Suppressor macrophage (primary cell): ENCODE measurements around the gene PPP1R1A.

Source experiments
- DNase-seq, 4 experiments: peaks; one replicate each; pipeline ENCODE4 v3.0.0-alpha.2; 2020 to 2022
- total RNA-seq, 17 experiments: gene quantifications; one replicate each; lab custom pipeline; 2026; ENCODE audit warnings: mixed read lengths in 6 of 17, inconsistent platforms in 3 of 17; lab: John Stamatoyannopoulos, UW

The PPP1R1A gene, protein sequence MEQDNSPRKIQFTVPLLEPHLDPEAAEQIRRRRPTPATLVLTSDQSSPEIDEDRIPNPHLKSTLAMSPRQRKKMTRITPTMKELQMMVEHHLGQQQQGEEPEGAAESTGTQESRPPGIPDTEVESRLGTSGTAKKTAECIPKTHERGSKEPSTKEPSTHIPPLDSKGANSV
- total RNA-seq, result 0 to 1.8 (median 0.11) reads per million in 17 experiments

DNA sequence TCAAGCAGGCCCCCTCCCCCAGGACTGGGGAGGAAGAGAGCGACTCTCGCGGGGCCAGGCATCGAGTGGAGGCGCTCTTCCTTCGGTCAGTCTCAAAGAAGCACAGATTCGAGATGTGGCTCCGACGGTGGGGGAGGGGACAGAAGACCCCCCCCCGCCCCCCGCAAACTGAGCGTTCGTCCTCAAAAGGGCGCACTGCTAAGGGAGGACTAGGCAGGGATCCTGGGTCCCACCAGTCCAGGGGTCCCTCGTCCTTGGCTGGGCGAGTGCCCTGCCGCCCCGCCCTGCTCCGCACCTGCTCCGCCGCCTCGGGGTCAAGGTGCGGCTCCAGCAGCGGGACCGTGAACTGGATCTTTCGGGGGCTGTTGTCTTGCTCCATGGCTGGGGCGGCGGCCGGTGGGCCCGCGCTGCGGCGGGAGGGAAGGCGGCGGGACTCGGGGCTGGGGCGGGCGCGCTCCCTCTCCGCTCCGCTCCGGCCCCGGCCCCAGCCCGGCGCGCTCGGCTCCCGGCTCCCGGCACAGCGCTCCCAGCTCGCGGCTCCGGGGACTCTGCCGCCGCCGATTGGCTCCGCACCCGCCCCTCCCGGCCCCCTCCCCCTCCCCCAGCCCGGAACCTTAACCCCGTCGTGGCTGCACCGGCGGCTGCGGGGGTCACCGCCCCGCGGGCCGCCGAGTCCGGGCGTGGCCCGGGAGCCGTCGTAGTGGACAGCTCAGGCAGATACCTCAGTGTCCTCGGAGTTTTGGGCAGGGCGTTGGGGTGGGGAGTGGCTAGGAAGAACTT lies at the start of gene PPP1R1A:
Gene PPP1R1A (minus strand): TSS at position 550 of the 780 bp plus-strand sequence. CDS start 171 bp downstream, at position 379.
- peak in 2 of 4 experiments; percentile 35 to 45 for DNase-seq

DNA sequence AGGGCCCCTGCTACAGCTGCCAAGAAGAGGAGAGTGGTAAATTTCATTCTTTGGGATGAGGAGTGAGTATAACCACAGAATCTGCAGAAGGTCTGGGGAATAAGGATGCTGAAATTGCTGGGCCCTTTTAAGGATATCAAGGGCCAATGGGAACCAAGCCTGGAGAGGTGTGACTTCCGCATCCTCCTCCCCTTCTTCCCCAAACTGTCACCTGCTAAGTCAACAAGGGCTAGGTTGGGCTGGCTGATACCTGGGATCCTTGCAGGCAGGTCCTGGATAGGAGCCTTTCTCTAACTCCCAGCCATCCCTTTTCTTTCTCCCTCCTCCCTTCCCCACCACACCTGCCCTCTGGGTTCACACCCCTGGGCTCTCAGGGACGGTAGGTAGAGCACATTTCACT lies 46.3 kb upstream of the PPP1R1A start, which contains the start of gene LACRT:
Gene LACRT (minus strand): TSS at position 101 of the 400 bp plus-strand sequence. CDS start 54 bp downstream, at position 47.
- no peak for DNase-seq

DNA sequence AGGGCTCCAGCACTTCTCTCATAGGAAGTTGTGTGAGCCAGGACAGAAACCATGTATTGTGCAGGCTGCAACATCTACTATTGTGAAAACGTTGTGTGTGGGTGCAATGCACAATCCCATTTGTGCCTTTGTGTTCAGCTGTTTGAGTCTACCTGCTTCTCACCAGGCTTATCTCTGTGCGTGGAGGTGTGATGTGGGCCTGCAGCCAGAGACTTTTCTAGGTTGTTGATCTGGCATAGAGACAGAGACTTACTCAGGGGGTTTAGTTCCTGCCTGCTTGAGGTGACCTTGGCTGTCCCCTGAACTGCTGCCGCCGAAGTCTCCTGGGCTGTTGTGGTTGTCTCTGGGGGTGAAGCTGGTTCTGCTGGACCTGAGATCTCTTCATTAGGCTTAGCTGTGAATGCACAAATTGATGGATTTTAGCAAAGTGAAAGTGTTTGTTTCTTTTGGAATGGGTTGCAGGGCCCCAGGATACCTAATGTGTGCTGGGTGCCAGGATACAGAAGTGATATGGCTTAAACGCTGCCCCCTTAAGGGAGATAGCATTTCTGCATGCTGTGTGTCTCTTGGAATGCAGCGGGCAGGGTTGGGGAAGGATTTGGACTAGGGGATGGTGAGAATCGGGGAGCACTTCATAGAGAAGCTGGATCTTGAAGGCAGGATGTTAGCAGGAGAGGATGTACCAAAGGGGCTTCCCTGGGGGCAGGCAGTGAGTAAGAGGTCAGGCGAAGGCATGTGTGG lies 43.7 kb upstream of the PPP1R1A start:
- DNase-seq, result no peak

DNA sequence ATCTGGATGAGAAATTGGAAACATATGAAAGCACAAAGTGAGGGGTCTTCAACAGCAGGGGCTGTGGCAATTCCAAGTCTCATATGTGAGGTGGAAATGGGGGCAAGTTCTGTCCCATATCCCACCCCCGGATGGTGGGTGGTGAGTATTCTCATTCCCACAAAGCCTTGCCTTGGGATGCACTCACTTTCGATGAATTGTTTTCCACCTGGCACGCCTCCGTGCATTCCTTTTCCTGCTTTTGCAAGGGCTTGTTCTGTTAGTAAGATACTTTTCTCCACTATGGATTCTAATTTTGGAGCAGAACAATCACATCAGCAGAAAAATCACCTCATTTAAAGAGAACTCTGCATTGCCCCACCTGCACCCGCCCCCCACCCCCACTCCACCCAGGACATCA lies 43.1 kb upstream of the PPP1R1A start:
- DNase-seq, result no peak

DNA sequence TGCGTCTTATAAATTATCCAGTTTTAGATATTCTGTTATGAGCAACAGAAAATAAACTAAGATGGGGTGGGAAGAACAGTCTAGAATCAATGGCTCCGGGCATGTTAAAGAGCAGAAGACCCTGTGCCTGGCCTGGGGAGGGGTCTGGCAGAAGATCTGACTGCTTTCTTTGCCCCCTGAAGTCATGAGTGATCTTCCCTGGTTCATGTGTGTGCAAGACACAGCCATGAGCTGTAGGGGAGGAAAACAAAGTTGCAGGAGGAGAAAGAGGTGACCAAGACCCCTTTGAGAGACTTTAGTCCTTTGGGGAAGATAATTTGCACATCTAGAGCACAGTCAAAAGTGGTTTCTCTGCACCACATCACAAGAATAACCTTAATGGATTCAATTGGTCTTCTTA lies 41.5 kb upstream of the PPP1R1A start:
- DNase-seq, result no peak

DNA sequence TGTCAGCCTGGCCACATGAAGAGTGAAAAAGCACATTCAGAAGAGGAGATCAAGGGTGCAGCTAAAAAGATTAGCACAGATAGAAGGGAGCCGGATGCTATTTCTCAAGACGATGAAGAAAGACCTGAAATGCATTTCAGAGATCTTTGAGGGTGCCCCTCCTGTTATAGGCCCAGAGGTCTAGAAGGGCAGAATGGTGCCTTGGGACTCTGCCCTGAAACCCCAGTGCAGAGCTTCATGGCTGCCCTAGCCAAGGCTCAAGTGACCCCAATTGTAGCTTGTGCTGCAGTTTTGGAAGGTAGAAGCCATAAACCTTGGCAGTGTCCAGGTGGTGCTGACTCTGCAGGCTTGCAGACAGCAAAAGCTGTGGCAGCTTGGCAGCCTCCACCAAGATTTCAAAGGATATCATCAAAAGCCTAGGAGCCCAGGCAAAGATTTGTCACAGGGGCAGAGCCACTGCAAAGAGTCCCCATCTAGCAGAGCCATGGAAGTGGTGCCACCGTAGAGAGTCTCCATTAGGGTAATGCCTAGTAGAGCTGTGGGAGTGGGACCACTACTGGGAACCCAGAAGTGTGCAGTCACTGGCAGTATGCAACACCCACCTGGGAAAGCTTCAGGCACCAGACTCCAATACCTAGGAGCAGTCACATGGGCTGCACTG lies 39.9 kb upstream of the PPP1R1A start:
- DNase-seq, result no peak

DNA sequence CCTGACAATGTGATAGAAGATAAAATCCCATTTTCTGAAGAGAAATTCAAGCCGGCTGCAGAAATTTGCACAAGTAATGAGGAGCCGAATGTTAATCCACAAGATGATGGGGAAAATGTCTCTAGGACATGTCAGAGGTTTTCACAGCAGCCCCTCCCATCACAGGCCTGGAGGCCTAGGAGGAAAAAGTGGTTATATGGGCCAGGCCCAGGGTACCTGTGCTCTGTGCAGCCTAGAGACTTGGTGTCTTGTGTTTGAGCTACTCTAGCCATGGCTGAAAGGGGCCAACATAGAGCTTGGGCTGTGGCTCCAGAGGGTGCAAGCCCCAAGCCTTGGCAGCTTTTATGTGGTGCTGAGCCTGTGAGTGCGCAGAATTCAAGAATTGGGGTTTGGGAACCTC lies 38.8 kb upstream of the PPP1R1A start:
- no peak for DNase-seq

DNA sequence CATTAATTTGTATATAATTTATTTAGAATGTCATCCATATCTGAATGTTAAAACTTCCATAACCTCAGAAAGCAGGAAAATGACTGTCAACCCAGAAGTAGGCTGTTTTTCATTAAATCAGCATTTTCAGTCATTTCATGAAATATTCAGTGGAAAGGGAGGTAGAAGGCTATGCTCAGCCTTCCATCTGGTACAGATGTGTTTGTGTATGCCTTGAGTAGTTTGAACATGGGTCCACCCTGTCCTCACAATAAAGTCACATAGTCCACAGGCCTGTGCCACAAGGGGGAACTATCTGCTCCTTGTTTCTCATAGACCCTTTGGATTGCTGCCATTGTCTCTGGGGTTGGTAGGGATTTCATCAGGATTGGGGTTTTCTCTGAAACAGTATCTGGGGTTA lies 37.1 kb upstream of the PPP1R1A start:
- DNase-seq, result no peak

DNA sequence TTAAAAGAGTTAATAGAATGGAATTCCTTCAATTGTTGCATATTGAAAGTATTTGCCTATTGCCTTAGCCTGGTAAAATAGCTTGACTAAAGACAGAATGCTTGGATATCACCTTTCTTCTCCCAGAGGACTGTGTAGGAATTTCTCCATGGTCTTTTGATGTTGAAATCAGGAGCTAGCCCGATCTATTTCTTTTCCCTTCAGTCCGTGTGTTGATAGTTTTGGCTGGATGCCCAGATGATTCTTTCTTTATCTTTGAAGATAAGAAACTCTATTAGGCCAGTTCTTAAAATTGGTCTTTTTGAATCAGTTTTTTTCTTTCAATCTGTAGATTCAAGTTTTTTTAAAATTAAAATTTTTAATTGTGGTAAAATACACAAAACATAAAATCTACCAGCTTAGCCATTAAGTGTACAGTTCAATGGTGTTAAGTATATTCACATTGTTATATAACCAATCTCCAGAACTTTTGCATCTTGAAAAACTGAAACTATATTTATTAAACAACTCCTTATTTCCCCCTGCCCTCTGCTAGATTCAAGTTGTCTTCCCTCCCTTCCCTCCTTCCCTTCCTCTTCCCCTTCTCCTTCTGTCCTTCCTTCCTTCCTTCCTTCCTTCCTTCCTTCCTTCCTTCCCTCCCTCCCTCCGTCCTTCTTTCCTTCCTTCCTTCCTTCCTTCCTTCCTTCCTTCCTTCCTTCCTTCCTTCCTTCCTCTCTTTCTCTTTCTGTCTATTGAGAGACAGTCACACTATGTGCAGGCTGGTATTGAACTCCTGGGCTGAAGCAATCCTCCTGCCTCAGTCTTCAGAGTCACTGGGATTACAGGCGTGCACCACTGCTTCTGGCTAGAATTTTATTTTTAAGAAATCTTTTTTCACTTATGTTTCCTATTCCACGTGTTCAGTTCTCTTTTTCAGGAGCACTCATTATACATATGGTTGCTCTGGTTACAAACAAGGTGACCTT lies 36.1 kb upstream of the PPP1R1A start:
- DNase-seq, result no peak

DNA sequence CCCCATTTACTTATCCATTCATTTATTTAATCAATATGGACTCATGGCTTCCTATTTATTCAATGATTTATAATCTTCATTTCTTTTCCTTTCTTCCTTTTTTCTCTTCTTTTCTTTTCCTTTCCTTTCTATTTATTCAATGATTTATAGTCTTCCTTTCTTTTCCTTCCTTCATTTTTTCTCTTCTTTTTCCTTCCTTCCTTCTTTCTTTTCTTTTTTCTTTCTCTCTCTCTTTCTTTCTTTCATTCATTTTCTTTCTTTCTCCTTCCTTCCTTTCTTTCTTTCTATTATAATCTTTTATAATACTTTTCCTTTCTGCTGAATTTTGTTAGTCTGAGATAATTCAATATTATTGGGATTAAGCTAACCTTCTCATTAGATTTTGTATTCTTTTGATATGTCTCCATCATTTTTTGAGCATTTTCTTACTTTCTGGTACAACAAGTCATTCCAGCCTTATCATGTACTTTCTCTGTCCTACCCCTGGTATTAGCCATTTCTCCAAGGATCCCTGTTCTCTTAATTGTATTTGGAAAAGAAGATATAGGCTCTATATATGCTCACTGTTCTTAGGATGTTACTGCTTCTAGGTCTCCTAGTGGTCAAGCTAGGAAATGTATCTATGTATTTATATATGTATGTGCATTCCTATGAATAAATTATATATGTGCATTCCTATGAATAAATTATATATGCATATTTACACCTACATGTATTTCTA lies 34.2 kb upstream of the PPP1R1A start:
- DNase-seq, result peak in 2 of 4 experiments; percentile 31 to 38

DNA sequence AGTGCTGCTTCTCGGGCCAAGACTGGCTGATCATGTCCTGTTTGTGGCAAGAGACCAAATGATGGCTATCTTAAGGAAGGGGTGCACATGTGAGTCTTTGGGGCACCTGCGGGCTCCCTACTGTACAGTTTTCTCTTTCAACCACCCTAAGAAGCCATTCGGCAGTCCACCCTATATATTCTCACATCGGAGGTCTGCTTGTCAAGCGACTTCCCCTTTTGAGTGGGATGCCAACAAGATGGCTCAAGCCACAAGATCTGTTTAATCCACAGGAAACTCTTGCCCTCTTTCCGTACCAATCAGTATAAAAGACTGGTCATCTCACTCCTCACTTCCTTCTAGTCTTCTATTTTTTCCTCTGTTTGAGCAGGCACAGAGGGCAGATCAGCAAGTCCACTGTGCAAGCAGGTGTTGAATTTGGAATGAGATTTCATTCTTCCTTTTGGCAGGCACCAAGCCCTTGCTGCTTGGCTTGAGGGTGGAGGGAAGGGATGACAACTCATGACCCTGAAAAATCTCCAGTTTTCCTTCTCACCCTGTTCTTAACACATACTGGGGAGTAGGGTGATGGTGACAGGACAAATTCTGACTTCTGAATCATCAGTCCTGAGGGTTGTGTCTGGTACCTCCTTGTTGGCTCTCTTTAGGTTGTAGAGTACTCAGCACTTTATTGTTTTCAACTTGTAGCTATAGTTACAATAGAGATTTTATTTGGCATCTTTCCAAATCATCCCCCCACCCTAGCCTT lies 28.6 kb upstream of the PPP1R1A start:
- peak in 3 of 4 experiments; percentile 10 to 38 (median 33) for DNase-seq

DNA sequence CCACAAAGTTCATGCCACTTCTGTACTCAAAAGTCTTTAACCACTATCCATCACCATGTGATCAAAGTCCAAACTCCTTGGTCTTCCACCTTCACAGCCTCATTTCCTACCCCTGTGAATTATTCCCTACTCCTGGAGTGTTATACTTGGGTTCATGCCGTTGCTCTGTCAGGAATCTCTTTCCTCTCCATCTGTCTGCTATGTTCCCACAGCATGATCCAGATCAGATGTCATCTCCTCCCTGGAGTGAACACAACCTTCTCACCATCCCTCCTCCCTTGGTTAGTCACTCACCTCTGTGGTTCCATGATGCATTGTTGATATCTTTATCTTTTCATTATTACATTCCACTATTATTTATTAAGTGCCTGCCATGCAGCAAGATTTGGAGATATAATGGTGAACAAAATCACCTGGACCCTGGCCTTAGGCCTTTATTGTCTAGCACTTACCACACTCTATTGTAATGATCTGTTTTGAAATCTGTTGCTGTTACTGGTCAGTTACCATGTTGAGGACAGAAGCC lies 23.8 kb upstream of the PPP1R1A start:
- no peak for DNase-seq

DNA sequence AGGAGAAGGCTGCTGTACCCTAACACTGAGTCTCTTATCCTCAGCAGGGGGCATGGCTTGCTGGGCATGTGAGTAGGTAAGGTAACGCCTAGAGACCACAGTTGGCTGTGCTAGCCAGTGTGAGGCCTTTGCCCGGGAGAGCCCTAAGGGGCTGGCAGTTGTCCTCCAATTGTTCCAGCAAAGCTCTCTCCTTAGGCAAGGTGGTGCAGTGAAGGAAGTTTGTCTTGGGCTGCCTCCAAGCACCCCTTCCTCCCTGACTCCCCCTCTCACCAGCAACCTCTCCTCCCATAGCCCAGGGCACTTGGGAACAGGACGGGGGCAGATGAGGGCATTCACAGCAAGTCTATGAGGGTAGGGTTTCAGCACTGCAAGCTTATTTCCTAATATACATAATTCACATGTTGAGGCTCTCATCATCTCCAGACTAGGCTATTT lies 23.3 kb upstream of the PPP1R1A start:
- DNase-seq, result no peak

DNA sequence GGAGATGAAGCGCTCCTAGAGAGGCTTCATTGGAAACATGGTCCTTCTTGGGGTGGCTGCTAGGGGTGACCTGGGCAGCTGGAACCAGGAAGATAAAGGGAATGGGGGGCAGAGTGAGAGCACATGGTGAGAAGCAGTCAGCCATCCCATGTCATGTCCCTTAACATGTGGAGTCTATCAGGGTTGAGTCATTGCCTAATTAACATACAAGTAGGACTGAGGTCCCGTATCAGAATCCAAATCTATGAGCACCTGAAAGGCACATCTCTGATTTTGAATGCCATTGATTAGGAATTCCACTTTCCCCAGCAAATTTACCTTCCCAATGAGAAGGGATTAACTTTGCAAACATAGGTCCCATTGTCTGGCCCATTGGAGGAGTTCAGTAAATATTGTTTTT lies 20.3 kb upstream of the PPP1R1A start:
- DNase-seq, result no peak

DNA sequence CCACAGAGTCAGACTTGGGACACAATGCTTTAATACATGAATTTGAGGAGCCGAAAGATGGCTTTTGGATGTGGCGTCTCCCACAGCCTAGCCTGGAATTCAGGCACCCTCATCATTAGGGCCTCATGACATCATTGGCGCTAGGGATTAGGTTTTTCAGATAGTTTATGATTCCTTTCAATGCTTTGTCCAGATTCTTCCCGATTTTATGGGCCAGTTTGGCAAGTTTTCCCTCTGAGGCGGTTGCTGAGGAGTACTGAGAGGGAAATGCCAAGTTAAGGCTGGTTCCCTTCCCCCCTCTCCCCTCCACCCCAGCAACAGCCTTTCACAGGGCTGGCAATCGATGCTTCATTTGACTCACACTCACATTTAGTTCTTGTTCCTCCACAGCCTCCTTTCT lies 19.7 kb upstream of the PPP1R1A start:
- no peak for DNase-seq

DNA sequence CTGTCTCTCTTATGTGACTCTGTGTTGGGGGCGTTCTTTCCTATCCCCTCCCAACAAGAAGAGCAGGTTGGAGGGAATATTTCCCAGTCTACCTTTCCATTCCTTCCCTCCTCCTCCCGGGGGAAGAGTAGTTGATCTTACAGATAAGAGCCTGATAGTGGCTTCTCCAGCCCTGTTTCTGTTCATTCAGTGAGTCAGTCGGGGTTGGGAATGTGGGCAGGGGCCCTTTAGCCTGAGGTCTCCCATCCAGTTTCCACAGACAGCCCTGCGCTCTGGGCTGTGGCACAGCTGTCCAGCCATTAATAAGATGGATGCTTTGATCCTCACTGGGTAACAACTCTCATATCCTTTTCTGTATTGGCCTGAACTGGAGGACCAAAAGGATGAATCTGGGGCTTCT lies 18.1 kb upstream of the PPP1R1A start:
- no peak for DNase-seq

DNA sequence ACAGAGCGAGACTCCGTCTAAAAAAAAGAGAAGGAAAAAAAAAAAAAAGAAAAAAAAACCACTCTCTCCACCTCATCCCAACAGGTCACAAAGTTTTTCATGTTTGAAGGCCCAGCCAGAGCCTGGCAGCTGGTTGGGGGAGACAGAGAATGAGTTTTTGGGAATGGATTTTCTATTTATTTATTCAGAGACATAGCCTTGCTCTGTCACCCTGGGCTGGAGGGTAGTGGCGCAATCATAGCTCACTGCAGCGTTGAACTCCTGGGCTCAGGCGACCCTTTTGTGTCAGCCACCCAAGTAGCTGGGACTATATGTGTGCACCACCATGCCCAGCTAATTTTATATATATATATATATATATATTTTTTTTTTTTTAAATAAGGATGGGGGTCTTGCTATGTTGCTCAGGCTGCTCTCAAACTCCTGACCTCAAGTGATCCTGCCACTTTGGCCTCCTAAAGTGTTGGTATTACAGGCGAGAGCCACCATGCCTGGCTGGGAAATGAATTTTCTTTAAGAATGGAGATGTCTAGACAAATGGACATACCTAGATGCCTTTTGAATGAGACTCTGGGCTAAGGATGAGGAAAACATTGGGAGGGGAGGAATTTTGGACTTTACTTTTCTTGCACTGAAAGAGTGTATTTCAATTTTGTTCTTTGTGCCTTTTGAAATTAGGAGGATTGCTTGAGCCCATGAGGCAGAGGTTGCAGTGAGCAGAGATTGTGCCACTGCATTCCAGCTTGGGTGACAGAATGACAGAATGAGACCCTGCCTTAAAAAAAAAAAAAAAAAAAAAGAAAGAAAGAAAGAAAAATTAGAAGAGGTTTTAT lies 16.9 kb upstream of the PPP1R1A start:
- DNase-seq, result no peak

DNA sequence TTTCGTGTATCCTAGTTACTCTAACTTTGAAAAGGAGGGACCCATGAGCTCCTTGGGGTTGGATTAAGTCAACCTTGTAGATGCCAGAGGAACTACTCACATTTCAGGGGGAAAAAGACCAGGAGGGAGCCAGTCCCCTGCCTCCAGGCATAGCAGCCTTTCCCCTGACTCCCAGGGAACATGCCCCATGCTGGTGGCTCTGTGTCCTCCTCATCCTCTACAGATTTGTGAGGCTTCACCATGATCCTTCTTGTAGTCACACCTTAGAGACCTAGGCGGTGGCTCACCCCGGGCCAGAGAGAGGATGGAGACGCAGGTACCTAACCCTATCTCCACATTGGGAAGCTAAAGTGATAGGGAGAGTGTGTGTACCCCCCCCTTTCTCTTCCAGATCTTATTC lies 16.0 kb upstream of the PPP1R1A start:
- no peak for DNase-seq

DNA sequence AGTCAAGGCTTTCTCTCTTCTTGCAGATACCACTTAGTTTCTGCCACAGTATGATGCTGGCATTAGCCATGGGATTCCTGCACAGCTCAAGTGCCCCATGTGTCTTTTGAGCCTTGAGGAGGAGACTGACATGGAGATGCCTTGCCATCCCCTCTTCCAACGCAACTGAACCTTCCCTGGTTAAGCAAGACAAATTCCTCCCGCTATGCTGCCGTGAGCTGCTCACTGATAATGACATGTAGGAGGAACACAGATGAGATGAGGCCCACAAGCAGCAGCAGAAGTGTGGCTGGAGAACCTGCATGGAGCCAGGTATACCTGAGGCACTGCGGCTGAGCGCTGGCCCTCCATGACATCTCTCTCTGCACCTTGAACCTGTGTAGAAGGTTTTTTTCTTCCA lies 15.4 kb upstream of the PPP1R1A start:
- DNase-seq, result no peak
